SU-DHL-6 (cell line): ENCODE results near the gene ELFN2.
"Not testable (repeated sequence)": the region's sequence is repeated elsewhere in the genome, so short reads cannot be mapped to it uniquely, and the experiment has no call there.

Experiments
- H2AFZ ChIP-seq: fragments of 200-600 bp; sonication (generic); 2 replicates; pipeline ENCODE4 v1.6.1; 2014; ENCODE audit warnings: low read depth, mild to moderate bottlenecking, moderate library complexity, mixed read lengths, antibody characterized with exemption, low read length; ENCODE audit not compliant: severe bottlenecking
- H3F3A ChIP-seq: fragments of 200-600 bp; shearing (Covaris generic); 2 replicates; pipeline ENCODE4 v1.6.0; 2016; ENCODE audit warnings: antibody characterized with exemption, mild to moderate bottlenecking; ENCODE audit not compliant: insufficient read depth
- H3K27ac ChIP-seq: fragments of 200-600 bp; sonication (generic); 2 replicates; pipeline ENCODE4 v1.5.1; 2016; ENCODE audit warnings: low read depth, mild to moderate bottlenecking, low read length, moderate library complexity, mixed read lengths
- H3K27me3 ChIP-seq: fragments of 200-600 bp; sonication (generic), shearing (Covaris generic); 2 replicates; pipeline ENCODE4 v1.6.0; 2014; ENCODE audit warnings: mild to moderate bottlenecking, low read length
- H3K36me3 ChIP-seq: fragments of 200-600 bp; sonication (generic); 2 replicates; pipeline ENCODE4 v1.6.1; 2014; ENCODE audit warnings: mild to moderate bottlenecking, low read length, mixed read lengths
- H3K4me2 ChIP-seq: fragments of 300-600, 200-600 bp; shearing (Covaris generic), sonication (generic); 2 replicates; pipeline ENCODE4 v1.6.0; 2014; ENCODE audit warnings: low read length, low read depth, mild to moderate bottlenecking; ENCODE audit not compliant: poor library complexity, severe bottlenecking
- H3K4me3 ChIP-seq: fragments of 200-600 bp; sonication (generic); 2 replicates; pipeline ENCODE4 v1.5.1; 2014; ENCODE audit warnings: antibody characterized with exemption, low read length, mild to moderate bottlenecking, mixed read lengths; ENCODE audit not compliant: insufficient read depth, poor library complexity, severe bottlenecking
- H3K79me2 ChIP-seq: fragments of 200-600 bp; sonication (generic); 2 replicates; pipeline ENCODE4 v1.6.1; 2014; ENCODE audit warnings: mild to moderate bottlenecking, low read length, moderate library complexity; ENCODE audit not compliant: insufficient read depth
- H3K9ac ChIP-seq: fragments of 200-600 bp; sonication (generic); 2 replicates; pipeline ENCODE4 v1.7.0; 2014; ENCODE audit warnings: mild to moderate bottlenecking, low read length
- H3K9me2 ChIP-seq: fragments of 200-600 bp; sonication (generic); replicated peaks from 2 replicates; pipeline ENCODE4 v1.6.1; 2014; ENCODE audit warnings: low read length; ENCODE audit not compliant: insufficient read depth
- H3K9me3 ChIP-seq: fragments of 200-600 bp; sonication (generic); 2 replicates; pipeline ENCODE4 v1.6.1; 2014; ENCODE audit warnings: low read length, mixed read lengths; ENCODE audit not compliant: insufficient read depth
- H4K20me1 ChIP-seq: fragments of 200-600 bp; sonication (generic); 2 replicates; pipeline ENCODE4 v1.6.1; 2014; ENCODE audit warnings: low read depth, mild to moderate bottlenecking, antibody characterized with exemption, low read length, moderate library complexity, mixed read lengths
- EZH2phosphoT487 ChIP-seq: fragments of 200-600 bp; sonication (generic), shearing (Covaris generic); conservative IDR thresholded peaks from 2 replicates; pipeline ENCODE4 v1.6.1; 2018; ENCODE audit warnings: mild to moderate bottlenecking, antibody characterized with exemption, low read length, moderate library complexity, mixed read lengths
- TF ChIP-seq, protein P1 (sequence below): fragments of 200-600 bp; sonication (generic); IDR thresholded peaks from one replicate; pipeline ENCODE4 v1.5.1; 2017; ENCODE audit warnings: antibody characterized with exemption, mild to moderate bottlenecking, low read length, moderate library complexity; ENCODE audit not compliant: insufficient read depth, poor library complexity, severe bottlenecking

ELFN2 gene

GRCh38 chr22:37400719-37401118, 26.6 kb downstream of the ELFN2 start:
- H3K36me3 ChIP-seq, result no peaks in the 10 kb centered on the region
- no peak overlapping the region for H3K27ac ChIP-seq
- no peak overlapping the region for H3K4me2 ChIP-seq
- H3K4me3 ChIP-seq, result no peak overlapping the region
- H2AFZ ChIP-seq, result no peak overlapping the region
- no peaks in the 10 kb centered on the region for H3K9me3 ChIP-seq
- no peak overlapping the region for H3K9ac ChIP-seq
- TF ChIP-seq, protein P1, sequence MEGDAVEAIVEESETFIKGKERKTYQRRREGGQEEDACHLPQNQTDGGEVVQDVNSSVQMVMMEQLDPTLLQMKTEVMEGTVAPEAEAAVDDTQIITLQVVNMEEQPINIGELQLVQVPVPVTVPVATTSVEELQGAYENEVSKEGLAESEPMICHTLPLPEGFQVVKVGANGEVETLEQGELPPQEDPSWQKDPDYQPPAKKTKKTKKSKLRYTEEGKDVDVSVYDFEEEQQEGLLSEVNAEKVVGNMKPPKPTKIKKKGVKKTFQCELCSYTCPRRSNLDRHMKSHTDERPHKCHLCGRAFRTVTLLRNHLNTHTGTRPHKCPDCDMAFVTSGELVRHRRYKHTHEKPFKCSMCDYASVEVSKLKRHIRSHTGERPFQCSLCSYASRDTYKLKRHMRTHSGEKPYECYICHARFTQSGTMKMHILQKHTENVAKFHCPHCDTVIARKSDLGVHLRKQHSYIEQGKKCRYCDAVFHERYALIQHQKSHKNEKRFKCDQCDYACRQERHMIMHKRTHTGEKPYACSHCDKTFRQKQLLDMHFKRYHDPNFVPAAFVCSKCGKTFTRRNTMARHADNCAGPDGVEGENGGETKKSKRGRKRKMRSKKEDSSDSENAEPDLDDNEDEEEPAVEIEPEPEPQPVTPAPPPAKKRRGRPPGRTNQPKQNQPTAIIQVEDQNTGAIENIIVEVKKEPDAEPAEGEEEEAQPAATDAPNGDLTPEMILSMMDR, result no peak
- no peak for TF ChIP-seq EZH2phosphoT487
- H4K20me1 ChIP-seq, result no peaks in the 10 kb centered on the region
- H3K79me2 ChIP-seq, result no peaks in the 10 kb centered on the region
- H3K27me3 ChIP-seq, result no peaks in the 10 kb centered on the region
- H3K9me2 ChIP-seq, result no peaks in the 10 kb centered on the region
- no peaks in the 10 kb centered on the region for H3F3A ChIP-seq

DNA sequence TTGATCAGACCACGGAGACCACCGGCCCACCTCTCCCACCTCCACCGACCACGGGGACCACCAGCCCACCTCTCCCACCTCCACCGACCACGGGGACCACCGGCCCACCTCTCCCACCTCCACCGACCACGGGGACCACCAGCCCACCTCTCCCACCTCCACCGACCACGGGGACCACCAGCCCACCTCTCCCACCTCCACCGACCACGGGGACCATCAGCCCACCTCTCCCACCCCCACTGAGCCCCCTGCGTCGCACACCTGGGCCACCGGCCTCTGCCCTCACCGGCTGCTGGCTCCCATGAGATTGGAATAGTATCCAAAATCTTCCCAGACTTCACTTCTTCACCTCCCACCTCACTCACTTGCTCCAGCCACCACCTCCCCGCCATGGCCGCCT, 27.8 kb downstream of the ELFN2 start:
- H3K36me3 ChIP-seq, H3K27ac ChIP-seq, H4K20me1 ChIP-seq, H3K9ac ChIP-seq, H2AFZ ChIP-seq, H3K9me3 ChIP-seq, H3K79me2 ChIP-seq, H3K4me3 ChIP-seq, H3K9me2 ChIP-seq, H3K4me2 ChIP-seq, H3F3A ChIP-seq, H3K27me3 ChIP-seq: not testable (repeated sequence)

- Histone ChIP-seq H3K4me2 (no peak overlapping the region), H3K4me3 (no peak overlapping the region), H2AFZ (no peak overlapping the region), H3K79me2 (no peaks in the 10 kb centered on the region), H3K36me3 (no peaks in the 10 kb centered on the region), H3K9me3 (no peaks in the 10 kb centered on the region), H4K20me1 (no peaks in the 10 kb centered on the region), H3K9ac (no peak overlapping the region), H3F3A (no peaks in the 10 kb centered on the region), H3K9me2 (no peaks in the 10 kb centered on the region), H3K27me3 (no peaks in the 10 kb centered on the region), H3K27ac (no peak overlapping the region)
- TF ChIP-seq EZH2phosphoT487, result no peak
- TF ChIP-seq, protein P1, result no peak
Observed at GRCh38 chr22:37397226-37397625, 30.1 kb downstream of the ELFN2 start.

DNA sequence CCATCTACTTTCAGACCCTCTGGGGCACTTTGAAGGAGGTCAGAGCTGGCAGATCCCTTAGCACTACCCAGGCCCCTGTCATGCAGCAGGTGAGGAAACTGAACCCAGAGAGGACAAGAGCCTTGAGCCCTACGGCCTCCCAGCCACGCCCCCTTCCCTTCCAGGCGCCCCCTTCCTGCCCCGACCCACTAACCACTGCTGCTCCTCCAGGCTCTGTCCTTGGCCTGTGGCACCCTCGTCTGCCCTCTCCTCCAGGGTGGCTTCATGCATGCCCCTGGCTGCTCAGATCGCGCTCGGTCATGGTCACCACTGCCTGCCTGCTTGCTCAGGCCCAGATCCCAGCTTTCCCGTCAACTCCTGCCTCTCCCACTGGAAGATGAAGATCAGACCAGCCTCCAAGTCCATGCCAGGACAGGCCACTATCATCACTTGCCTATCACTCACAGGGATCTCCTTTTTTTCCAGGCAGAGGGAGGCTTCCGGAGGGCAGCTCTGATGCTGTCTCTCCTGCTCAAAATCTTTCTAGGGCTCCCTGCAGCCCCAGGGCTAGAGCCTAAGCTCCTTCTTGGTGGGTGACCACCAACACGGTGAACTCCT, 30.7 kb downstream of the ELFN2 start:
- Histone ChIP-seq H3K27ac (no peak overlapping the region), H3K9ac (no peak overlapping the region), H3K79me2 (no peaks in the 10 kb centered on the region), H3K36me3 (no peaks in the 10 kb centered on the region), H3K4me2 (no peak overlapping the region), H2AFZ (no peak overlapping the region), H3K4me3 (no peak overlapping the region), H3K27me3 (no peaks in the 10 kb centered on the region), H3F3A (no peaks in the 10 kb centered on the region), H3K9me3 (no peaks in the 10 kb centered on the region), H3K9me2 (no peaks in the 10 kb centered on the region), H4K20me1 (no peaks in the 10 kb centered on the region)
- TF ChIP-seq, protein P1, result no peak
- no peak for TF ChIP-seq EZH2phosphoT487
